HUES48 (cell line): ENCODE measurements around the gene PRKAR1B.
A peak's percentile ranks its signal among the peaks of the same experiment; 100 is the strongest.

Experiments
- H3K27ac ChIP-seq: one replicate; pipeline ENCODE4 v1.7.0; 2013; ENCODE audit warnings: low read depth, low read length, inconsistent platforms
- H3K27me3 ChIP-seq: 2 replicates; pipeline ENCODE4 v1.6.1; 2013; ENCODE audit warnings: mild to moderate bottlenecking, low read length; ENCODE audit not compliant: control insufficient read depth, insufficient read depth
- H3K36me3 ChIP-seq: 2 replicates; pipeline ENCODE4 v1.6.1; 2013; ENCODE audit warnings: low read length; ENCODE audit not compliant: control insufficient read depth, insufficient read depth
- H3K4me1 ChIP-seq: 2 replicates; pipeline ENCODE4 v1.6.1; 2013; ENCODE audit warnings: mild to moderate bottlenecking, low read length; ENCODE audit not compliant: control insufficient read depth, insufficient read depth
- H3K4me3 ChIP-seq: 2 replicates; pipeline ENCODE4 v1.5.1; 2013; ENCODE audit warnings: mild to moderate bottlenecking, low read depth, low read length
- H3K9ac ChIP-seq: 2 replicates; pipeline ENCODE4 v1.6.1; 2013; ENCODE audit warnings: mild to moderate bottlenecking, low read depth, low read length, moderate library complexity
- H3K9me3 ChIP-seq: 2 replicates; pipeline ENCODE4 v1.6.1; 2013; ENCODE audit warnings: low read length; ENCODE audit not compliant: control insufficient read depth, insufficient read depth

The PRKAR1B gene

DNA sequence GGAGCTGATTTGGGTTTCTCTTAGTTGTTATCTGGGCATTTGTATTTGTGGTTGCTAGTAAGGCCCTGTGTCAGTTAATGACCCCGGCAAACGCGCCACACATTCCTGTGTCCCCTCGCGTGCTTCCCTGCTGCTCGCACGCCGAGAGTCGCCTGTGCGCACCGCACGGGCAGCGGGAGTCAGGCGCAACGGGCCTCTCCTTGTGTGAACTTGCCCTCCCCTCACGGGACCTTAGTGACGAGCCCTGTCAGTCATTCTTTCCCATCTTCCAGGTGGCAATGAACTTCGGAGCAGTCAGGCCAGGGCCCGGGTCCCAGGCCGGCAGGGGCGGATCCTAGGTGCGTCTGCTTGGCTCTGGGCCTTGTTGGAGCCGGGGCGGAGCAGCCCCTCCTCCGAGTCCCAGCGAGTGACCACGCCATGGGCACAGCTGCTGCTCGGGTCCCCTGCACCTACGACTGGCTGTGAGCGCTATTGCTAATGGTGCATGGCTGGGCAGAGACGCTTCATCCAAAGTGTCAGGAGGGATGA is 12.4 kb upstream of the PRKAR1B start:
- H3K4me3 ChIP-seq: no peak overlapping the region
- no peak overlapping the region for H3K27ac ChIP-seq
- H3K4me1 ChIP-seq: no peaks in the 10 kb centered on the region
- no peaks in the 10 kb centered on the region for H3K27me3 ChIP-seq
- no peak overlapping the region for H3K9ac ChIP-seq
- peaks cover 46% of the 10 kb centered on the region for H3K36me3 ChIP-seq
- H3K9me3 ChIP-seq: peaks cover 10% of the 10 kb centered on the region; the same call in 1 of the 2 replicates

DNA sequence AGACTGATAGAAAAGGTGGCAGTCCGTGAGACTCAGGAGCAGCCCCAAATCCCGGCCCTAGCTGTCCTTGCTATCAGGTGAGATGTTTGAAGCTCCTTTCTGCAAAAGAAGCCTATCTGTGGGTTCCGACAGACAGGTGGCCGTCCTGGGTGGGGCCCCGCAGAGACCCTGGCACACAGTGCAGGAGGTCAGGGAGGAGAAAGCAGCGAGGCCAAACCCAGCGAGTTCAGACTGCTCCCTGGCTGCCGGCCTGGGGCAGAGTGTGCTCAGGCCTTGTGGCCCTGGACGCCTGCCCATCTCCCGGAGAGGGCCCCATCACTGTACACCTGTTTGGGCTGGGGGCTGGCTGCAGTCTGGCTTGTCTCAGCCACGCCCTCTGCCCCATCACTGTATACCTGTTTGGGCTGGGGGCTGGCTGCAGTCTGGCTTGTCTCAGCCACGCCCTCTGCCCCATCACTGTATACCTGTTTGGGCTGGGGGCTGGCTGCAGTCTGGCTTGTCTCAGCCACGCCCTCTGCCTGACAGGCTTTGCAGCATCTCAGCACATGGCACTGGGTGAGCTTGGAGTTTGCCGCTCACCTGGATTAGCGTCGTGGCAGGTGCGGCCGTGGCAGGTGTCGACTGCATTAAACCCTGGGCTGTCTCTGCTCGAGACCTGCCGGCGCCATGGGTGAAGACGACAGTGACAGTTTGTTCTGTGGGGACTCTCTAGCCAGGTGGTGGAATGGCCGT is 11.8 kb upstream of the PRKAR1B start:
- Histone ChIP-seq H3K27me3 (no peaks in the 10 kb centered on the region), H3K4me1 (no peaks in the 10 kb centered on the region), H3K27ac (no peak overlapping the region), H3K9ac (no peak overlapping the region), H3K36me3 (peaks cover 52% of the 10 kb centered on the region), H3K4me3 (no peak overlapping the region), H3K9me3 (peaks cover 10% of the 10 kb centered on the region; the same call in 1 of the 2 replicates)

DNA sequence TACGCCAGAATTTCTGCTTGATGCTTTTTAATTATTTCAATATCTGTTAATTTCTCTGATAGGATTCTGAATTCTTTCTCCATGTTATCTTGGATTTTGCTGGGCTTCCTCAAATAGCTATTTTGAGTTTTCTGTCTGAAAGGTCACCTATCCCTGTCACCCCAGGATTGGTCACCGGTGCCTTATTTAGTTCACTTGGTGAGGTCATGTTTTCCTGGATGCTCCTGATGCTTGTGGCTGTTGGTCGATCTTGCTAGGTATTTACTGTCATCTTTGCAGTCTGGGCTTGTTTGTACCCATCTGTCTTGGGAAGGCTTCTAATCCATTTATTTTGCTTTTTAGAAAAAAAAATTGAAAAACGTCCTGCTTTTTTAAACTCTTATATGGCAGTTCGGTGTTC is 11.2 kb upstream of the PRKAR1B start:
- Histone ChIP-seq H3K27me3 (no peaks in the 10 kb centered on the region), H3K9ac (no peak overlapping the region), H3K9me3 (peaks cover 10% of the 10 kb centered on the region; the same call in 1 of the 2 replicates), H3K4me3 (no peak overlapping the region), H3K4me1 (no peaks in the 10 kb centered on the region), H3K36me3 (peaks cover 52% of the 10 kb centered on the region), H3K27ac (no peak overlapping the region)

DNA sequence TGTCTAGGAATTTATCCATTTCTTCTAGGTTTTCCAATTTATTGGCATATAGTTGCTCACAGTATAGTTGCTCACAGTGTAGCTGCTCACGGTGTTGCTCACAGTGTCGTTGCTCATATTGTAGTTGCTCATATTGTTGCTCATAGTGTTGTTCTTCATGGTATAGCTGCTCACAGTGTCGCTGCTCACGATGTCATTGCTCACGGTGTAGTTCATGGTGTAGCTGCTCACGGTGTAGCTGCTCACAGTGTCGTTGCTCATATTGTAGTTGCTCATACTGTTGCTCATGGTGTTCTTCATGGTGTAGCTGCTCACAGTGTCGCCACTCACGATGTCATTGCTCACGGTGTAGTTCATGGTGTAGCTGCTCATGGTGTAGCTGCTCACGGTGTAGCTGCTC is 7.7 kb upstream of the PRKAR1B start:
- H3K9me3 ChIP-seq: peaks cover 10% of the 10 kb centered on the region; the same call in 1 of the 2 replicates
- no peak overlapping the region for H3K4me3 ChIP-seq
- no peaks in the 10 kb centered on the region for H3K27me3 ChIP-seq
- no peak overlapping the region for H3K9ac ChIP-seq
- H3K27ac ChIP-seq: no peak overlapping the region
- H3K36me3 ChIP-seq: peaks cover 51% of the 10 kb centered on the region
- no peaks in the 10 kb centered on the region for H3K4me1 ChIP-seq

DNA sequence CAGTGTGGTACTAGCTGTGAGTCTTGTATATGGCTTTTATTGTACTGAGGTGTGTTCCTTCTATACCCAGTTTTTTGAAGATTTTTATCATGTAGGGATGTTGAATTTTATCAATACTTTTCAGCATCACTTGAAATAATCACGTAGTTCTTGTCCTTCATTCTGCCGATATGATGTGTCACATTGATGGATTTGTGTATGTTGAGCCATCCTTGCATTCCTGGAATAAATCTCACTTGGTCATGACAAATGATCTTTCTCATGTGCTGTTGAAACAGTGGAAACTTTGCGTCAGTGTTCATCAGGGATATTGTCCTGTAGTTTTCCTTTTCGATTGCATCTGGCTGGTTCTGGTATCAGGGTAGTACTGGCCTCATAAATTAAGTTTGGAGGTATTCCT is 7.1 kb upstream of the PRKAR1B start:
- peaks cover 56% of the 10 kb centered on the region for H3K36me3 ChIP-seq
- no peak overlapping the region for H3K27ac ChIP-seq
- no peaks in the 10 kb centered on the region for H3K4me1 ChIP-seq
- H3K27me3 ChIP-seq: no peaks in the 10 kb centered on the region
- peaks cover 10% of the 10 kb centered on the region; the same call in 1 of the 2 replicates for H3K9me3 ChIP-seq
- no peak overlapping the region for H3K9ac ChIP-seq
- no peak overlapping the region for H3K4me3 ChIP-seq

DNA sequence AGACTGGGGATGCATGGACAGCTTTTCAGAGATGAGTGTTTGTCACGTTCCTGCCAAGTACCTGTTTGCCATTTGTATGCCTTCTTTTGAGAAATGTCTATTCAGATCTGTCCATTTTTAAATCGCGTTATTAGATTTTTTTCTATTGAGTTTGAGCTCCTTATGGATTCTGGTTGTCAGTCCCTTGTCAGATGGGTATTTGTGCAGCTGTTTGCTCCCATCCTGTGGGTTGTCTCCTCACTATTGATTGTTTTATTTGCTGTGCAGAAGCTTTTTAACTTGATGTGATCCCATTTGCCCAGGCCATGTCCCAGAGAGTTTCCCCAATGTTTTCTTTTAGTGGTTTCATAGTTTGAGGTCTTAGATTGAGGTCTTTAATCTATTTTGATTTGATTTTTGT is 5.5 kb upstream of the PRKAR1B start:
- Histone ChIP-seq H3K27me3 (no peaks in the 10 kb centered on the region), H3K4me3 (no peak overlapping the region), H3K9ac (no peak overlapping the region), H3K9me3 (peaks cover 10% of the 10 kb centered on the region; the same call in 1 of the 2 replicates), H3K4me1 (0 out of 2 replicates have a peak, but pooled peaks cover 9% of the 10 kb centered on the region), H3K27ac (no peak overlapping the region), H3K36me3 (peaks cover 55% of the 10 kb centered on the region)

DNA sequence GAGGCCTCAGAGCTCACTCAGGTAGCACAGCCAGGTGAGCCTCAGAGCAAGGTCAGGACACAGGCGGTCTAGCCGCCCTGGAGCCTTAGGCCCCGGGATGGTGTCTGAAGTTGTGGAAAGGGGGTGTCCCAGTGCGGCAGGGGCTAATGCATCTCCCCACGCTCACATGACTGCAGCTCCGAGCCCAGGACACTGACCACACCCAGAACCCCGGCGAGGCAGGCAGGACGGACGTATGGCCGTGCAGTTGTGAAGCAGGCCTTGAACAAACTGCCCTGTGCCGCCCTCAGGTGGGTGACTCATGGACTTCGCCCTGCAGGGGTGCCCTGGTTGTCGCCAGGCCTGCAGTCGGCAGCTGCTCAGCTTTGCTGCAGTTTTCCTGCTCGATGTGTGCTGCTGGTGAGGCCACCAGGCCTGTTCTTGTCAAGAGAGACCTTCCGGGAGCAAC is 5.0 kb upstream of the PRKAR1B start:
- H3K4me3 ChIP-seq: no peak overlapping the region
- no peaks in the 10 kb centered on the region for H3K27me3 ChIP-seq
- no peak overlapping the region for H3K9ac ChIP-seq
- peaks cover 52% of the 10 kb centered on the region for H3K36me3 ChIP-seq
- H3K9me3 ChIP-seq: peaks cover 10% of the 10 kb centered on the region; the same call in 1 of the 2 replicates
- 0 out of 2 replicates have a peak, but pooled peaks cover 9% of the 10 kb centered on the region for H3K4me1 ChIP-seq
- peak overlapping the region; percentile 52 for H3K27ac ChIP-seq

DNA sequence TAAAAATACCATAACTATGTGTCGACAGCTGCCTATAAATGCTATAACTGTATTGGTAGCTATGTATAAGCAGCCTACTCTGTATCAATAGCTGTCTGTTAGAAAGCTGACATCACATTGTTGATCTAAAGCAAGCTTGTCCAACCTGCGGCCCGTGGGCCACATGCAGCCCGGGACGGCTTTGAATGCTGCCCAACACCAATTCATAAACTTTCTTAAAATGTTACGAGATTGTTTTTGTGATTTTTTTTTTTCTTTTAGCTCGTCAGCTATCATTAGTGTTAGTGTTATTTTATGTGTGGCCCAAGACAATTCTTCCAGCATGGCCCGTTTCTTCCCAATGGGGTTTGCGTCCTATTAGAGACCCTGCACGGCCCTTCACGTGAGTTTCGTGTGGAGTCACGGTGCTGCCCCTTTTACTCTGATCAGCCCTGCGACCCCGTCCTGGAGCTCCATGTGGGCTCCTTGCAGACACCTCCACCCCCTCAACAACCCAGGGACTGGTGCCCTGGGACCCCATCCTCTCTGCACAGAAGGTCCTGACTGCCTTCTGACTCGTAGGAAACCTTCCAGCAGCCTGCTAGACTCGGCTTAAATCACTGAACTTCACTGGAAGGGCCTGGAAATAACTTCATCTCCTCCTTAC is 4.5 kb upstream of the PRKAR1B start:
- no peaks in the 10 kb centered on the region for H3K27me3 ChIP-seq
- H3K9me3 ChIP-seq: peaks cover 10% of the 10 kb centered on the region; the same call in 1 of the 2 replicates
- H3K9ac ChIP-seq: no peak overlapping the region
- peaks cover 52% of the 10 kb centered on the region for H3K36me3 ChIP-seq
- 0 out of 2 replicates have a peak, but pooled peaks cover 9% of the 10 kb centered on the region for H3K4me1 ChIP-seq
- H3K4me3 ChIP-seq: no peak overlapping the region
- H3K27ac ChIP-seq: peak overlapping the region; percentile 52

DNA sequence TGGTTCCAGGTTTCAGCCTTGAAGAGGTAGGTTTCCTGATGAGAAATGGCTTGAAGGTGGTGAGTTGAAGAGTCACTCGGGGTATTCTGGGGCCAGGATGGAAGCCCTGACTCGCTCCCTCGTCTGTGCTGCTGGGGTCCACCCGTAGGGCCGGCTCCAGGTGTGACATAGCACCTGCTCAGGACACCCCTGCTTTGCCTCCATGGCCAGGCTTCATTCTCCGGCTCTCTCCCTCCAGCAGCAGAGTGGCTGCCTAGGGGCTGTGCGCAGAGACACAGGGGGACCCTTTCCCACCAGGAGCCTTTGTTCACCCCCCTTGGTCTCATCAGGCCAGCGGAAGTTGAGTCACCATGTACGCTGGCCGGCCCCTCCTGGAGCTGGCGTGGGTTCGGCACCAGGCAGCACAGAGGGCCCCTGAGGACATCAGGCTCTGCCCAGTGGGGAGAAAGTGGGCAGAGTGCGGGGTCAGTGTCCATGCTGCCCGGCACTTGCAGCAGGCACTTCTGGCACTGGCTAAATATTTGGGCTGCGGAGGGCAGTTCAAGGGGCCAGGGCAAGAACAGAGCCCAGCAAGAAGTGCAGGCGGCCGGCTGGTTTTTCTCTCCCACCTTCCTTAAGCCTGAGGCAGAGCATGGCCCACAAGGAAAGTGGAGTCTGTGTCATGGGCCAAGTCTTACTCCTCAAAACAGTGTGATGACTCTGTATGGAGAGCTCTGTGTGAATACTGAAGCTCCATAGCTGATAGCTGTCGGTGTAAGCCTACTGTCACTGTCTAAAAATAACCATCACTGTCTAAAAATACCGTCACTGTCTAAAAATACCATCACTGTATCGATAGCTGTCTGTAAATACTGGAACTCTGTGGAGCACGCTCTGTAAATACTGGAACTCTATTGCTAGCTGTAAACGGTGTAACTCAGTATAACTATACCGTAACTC is 3.7 kb upstream of the PRKAR1B start:
- peaks cover 52% of the 10 kb centered on the region for H3K36me3 ChIP-seq
- no peak overlapping the region for H3K9ac ChIP-seq
- no peak overlapping the region for H3K27ac ChIP-seq

More for the DNA sequence above, 3.7 kb upstream of the PRKAR1B start:
- Histone ChIP-seq H3K9me3 (peaks cover 10% of the 10 kb centered on the region; the same call in 1 of the 2 replicates), H3K4me1 (peaks cover 9% of the 10 kb centered on the region; the same call in 1 of the 2 replicates), H3K4me3 (no peak overlapping the region), H3K27me3 (no peaks in the 10 kb centered on the region)
